K562 (cell line): ENCODE measurements around the gene DIPK1B. TPM values are rescaled to one million over a fixed set of nuclear protein-coding genes. Genes with fewer than 3 reads are reported as not detected.

ENCODE experiments used
- BHLHE40 ChIP-seq: IDR thresholded peaks from 2 replicates; pipeline ENCODE4 v1.6.1; 2011; ENCODE audit warnings: low read length, improper control_type of control experiment
- CBX5 ChIP-seq: IDR thresholded peaks from 2 replicates; pipeline ENCODE4 v1.6.1; 2014; ENCODE audit warnings: low read depth, borderline replicate concordance
- CREM ChIP-seq: IDR thresholded peaks from 2 replicates; pipeline ENCODE4 v1.6.1; 2014; ENCODE audit warnings: antibody characterized with exemption, low read depth
- E2F6 ChIP-seq, 2 experiments: IDR thresholded peaks; 2 replicates each; pipeline ENCODE4 v1.6.1; 2011; ENCODE audit warnings: borderline replicate concordance in 1 of 2, control low read depth in 1 of 2, low read depth in 1 of 2, low read length in 1 of 2, mild to moderate bottlenecking in 1 of 2, mixed read lengths in 1 of 2, moderate library complexity in 1 of 2; ENCODE audit not compliant: insufficient read depth in 1 of 2, insufficient read length in 1 of 2, poor library complexity in 1 of 2, severe bottlenecking in 1 of 2; ENCODE audit errors: extremely low read depth in 1 of 2
- KDM2B ChIP-seq: fragments of 250-450 bp; sonication (Bioruptor Pico); IDR thresholded peaks from 2 replicates; pipeline ENCODE4 v1.8.0; 2021; ENCODE audit warnings: mild to moderate bottlenecking, moderate library complexity
- L3MBTL2 ChIP-seq: fragments of 450-650 bp; IDR thresholded peaks from 2 replicates; pipeline ENCODE4 v1.6.1; 2016; ENCODE audit warnings: mild to moderate bottlenecking, moderate library complexity
- MAX ChIP-seq: sonication (generic); formaldehyde crosslinking; IDR thresholded peaks from 2 replicates; pipeline ENCODE4 v1.9.0; 2022; ENCODE audit warnings: mild to moderate bottlenecking, missing genetic modification reagents
- POLR2G ChIP-seq: fragments of 200-400 bp; formaldehyde crosslinking; IDR thresholded peaks from 2 replicates; pipeline ENCODE4 v1.6.1; 2017; ENCODE audit warnings: low read depth, mild to moderate bottlenecking, antibody characterized with exemption, low read length, moderate library complexity
- RHOXF2B ChIP-seq: fragments of 250-450 bp; sonication (Bioruptor Pico); conservative IDR thresholded peaks from 2 replicates; pipeline ENCODE4 v1.5.1; 2021
- SIN3A ChIP-seq, 2 experiments: fragments of 150-350 bp in 1 of 2; IDR thresholded peaks; 2 replicates each; pipeline ENCODE4 v1.6.1; 2011 to 2016; ENCODE audit warnings: borderline replicate concordance in 2 of 2, low read depth in 2 of 2, low read length in 2 of 2, mild to moderate bottlenecking in 2 of 2, moderate library complexity in 2 of 2; ENCODE audit not compliant: control insufficient read depth in 1 of 2
- SPI1 ChIP-seq: IDR thresholded peaks from 2 replicates; pipeline ENCODE4 v1.6.1; 2011; ENCODE audit warnings: low read depth, low read length, control low read depth, borderline replicate concordance
- STAT5A ChIP-seq: IDR thresholded peaks from 2 replicates; pipeline ENCODE4 v1.6.1; 2012; ENCODE audit warnings: low read length, inconsistent platforms, borderline replicate concordance
- TCF3 ChIP-seq: sonication (generic); formaldehyde crosslinking; IDR thresholded peaks from 2 replicates; pipeline ENCODE4 v1.4.0; 2020; ENCODE audit warnings: mild to moderate bottlenecking, missing genetic modification reagents
- TGIF2 ChIP-seq: sonication (generic); formaldehyde crosslinking; IDR thresholded peaks from 2 replicates; pipeline ENCODE4 v1.8.1; 2022; ENCODE audit warnings: mild to moderate bottlenecking, missing genetic modification reagents, moderate library complexity
- ZBTB1 ChIP-seq: sonication (generic); formaldehyde crosslinking; IDR thresholded peaks from 2 replicates; pipeline ENCODE4 v1.8.1; 2023; ENCODE audit warnings: missing genetic modification reagents, low read depth, mild to moderate bottlenecking, borderline replicate concordance
- ZNF224 ChIP-seq: sonication (generic); formaldehyde crosslinking; IDR thresholded peaks from 2 replicates; pipeline ENCODE4 v1.8.0; 2022; ENCODE audit warnings: mild to moderate bottlenecking, missing genetic modification reagents
- ZNF282 ChIP-seq: sonication (generic); formaldehyde crosslinking; IDR thresholded peaks from 2 replicates; pipeline ENCODE4 v1.8.1; 2023; ENCODE audit warnings: missing genetic modification reagents
- ZNF384 ChIP-seq: IDR thresholded peaks from 2 replicates; pipeline ENCODE4 v1.6.1; 2012; ENCODE audit warnings: low read depth, low read length, improper control_type of control experiment
- polyA plus RNA-seq, 8 experiments: library from polyadenylated mRNA; depleted of rRNA in 4 of 8; stranded (reverse) in 5 of 8; unstranded in 3 of 8; fragments of >200 nt; fragmentation: Nextera tagmentation in 2 of 8; fragmentation: Illumina TruSeq in 1 of 8; extraction: Ambion mirVana in 2 of 8; extraction: Trizol in 1 of 8; gene quantifications; 2 replicates each; pipeline versions ENCODE4 v1.2.1 to v1.2.3, GENCODE V29; 2011 to 2014; ENCODE audit warnings: inconsistent platforms in 1 of 8, missing spikeins in 1 of 8
- total RNA-seq, 7 experiments: library from RNA; depleted of rRNA in 6 of 7; stranded (reverse); fragments of >200 nt in 6 of 7; fragmentation: Illumina TruSeq in 2 of 7; extraction: Trizol in 2 of 7; gene quantifications; 2 replicates each; pipeline versions ENCODE4 v1.2.1 to v1.2.3, GENCODE V29; 2011 to 2021; ENCODE audit warnings: low replicate concordance in 1 of 7
- TF ChIP-seq, protein P1 (sequence below): IDR thresholded peaks from 3 replicates; pipeline ENCODE4 v1.6.1; 2011; ENCODE audit warnings: borderline replicate concordance, mild to moderate bottlenecking; ENCODE audit not compliant: insufficient read length, insufficient read depth
- TF ChIP-seq, protein P2 (sequence below), 2 experiments: fragments of 450-650 bp in 1 of 2; sonication (generic) in 1 of 2; formaldehyde crosslinking in 1 of 2; IDR thresholded peaks in 1 of 2; conservative IDR thresholded peaks in 1 of 2; 2 replicates each; pipeline versions ENCODE4 v1.6.1 to v1.8.1; 2016 to 2023; ENCODE audit warnings: mild to moderate bottlenecking in 2 of 2, moderate library complexity in 2 of 2, inconsistent platforms in 1 of 2, missing genetic modification reagents in 1 of 2
- TF ChIP-seq, protein P3 (sequence below), 2 experiments: IDR thresholded peaks in 1 of 2; conservative IDR thresholded peaks in 1 of 2; 2 replicates each; pipeline ENCODE4 v1.6.1; 2016; ENCODE audit warnings: low read depth in 2 of 2, mild to moderate bottlenecking in 1 of 2, missing compliant biosample characterization in 1 of 2, missing genetic modification characterization in 1 of 2, moderate library complexity in 1 of 2

The DIPK1B gene
- total and polyA plus RNA-seq, 9 of the 15 experiments (the other 6 are each of a cell fraction or from before 2014, with no cell fraction given) = 0.08 to 22.3 (median 5.9) TPM

GRCh38 chr9:136728080-136728547 is 15.7 kb downstream of the DIPK1B start (continued):
- TF ChIP-seq L3MBTL2 (peak; percentile 95), MAX (CRISPR knock-in tag) (peak; percentile 97), E2F6 (IDR thresholded peaks at IDR 0.05; ENCODE audit: borderline replicate concordance in 1 of 2, extremely low read depth in 1 of 2, insufficient read depth in 1 of 2, insufficient read length in 1 of 2, low read depth in 1 of 2, low read length in 1 of 2, poor library complexity in 1 of 2, severe bottlenecking in 1 of 2) (peak; percentile 88 to 97), ZBTB1 (peak; percentile 94), TCF3 (peak; percentile 16; the same call in 1 of the 2 replicates), ZNF224 (CRISPR knock-in tag) (no peak), TGIF2 (CRISPR knock-in tag) (peak; percentile 81; the same call in 1 of the 2 replicates), POLR2G (peak; percentile 100), SIN3A (IDR thresholded peaks at IDR 0.05; ENCODE audit: borderline replicate concordance in 2 of 2, control insufficient read depth in 1 of 2, low read depth in 2 of 2, low read length in 2 of 2) (peak; percentile 89 to 98), ZNF384 (peak; percentile 43), BHLHE40 (peak; percentile 93), SPI1 (peak; percentile 36; the same call in 1 of the 2 replicates), STAT5A (peak; percentile 14; the same call in 1 of the 2 replicates), ZNF282 (CRISPR knock-in tag) (peak; percentile 92), KDM2B (CRISPR knock-in tag) (peak; percentile 67; the same call in 1 of the 2 replicates), CBX5 (peak; percentile 35; the same call in 1 of the 2 replicates), CREM (peak; percentile 99), RHOXF2B (CRISPR knock-in tag) (no peak)
- TF ChIP-seq, protein P1, sequence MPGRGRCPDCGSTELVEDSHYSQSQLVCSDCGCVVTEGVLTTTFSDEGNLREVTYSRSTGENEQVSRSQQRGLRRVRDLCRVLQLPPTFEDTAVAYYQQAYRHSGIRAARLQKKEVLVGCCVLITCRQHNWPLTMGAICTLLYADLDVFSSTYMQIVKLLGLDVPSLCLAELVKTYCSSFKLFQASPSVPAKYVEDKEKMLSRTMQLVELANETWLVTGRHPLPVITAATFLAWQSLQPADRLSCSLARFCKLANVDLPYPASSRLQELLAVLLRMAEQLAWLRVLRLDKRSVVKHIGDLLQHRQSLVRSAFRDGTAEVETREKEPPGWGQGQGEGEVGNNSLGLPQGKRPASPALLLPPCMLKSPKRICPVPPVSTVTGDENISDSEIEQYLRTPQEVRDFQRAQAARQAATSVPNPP = no peak
- TF ChIP-seq, protein P2, sequence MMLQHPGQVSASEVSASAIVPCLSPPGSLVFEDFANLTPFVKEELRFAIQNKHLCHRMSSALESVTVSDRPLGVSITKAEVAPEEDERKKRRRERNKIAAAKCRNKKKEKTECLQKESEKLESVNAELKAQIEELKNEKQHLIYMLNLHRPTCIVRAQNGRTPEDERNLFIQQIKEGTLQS (IDR thresholded peaks at IDR 0.05) = no peak
- TF ChIP-seq, protein P2 (CRISPR knock-in tag; conservative IDR thresholded peaks at IDR 0.05) = peak; percentile 78
- TF ChIP-seq, protein P3, sequence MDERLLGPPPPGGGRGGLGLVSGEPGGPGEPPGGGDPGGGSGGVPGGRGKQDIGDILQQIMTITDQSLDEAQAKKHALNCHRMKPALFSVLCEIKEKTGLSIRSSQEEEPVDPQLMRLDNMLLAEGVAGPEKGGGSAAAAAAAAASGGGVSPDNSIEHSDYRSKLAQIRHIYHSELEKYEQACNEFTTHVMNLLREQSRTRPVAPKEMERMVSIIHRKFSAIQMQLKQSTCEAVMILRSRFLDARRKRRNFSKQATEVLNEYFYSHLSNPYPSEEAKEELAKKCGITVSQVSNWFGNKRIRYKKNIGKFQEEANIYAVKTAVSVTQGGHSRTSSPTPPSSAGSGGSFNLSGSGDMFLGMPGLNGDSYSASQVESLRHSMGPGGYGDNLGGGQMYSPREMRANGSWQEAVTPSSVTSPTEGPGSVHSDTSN (CRISPR knock-in tag; IDR thresholded peaks at IDR 0.05; ENCODE audit: low read depth) = no peak
- TF ChIP-seq, protein P3 (tag; conservative IDR thresholded peaks at IDR 0.05; ENCODE audit: low read depth) = no peak
